Islet precursor cell (in vitro differentiated cells): ENCODE measurements around the gene EIF2S3.
A peak's percentile ranks its signal among the peaks of the same experiment; 100 is the strongest.
"Not testable (repeated sequence)": the region's sequence is repeated elsewhere in the genome, so short reads cannot be mapped to it uniquely, and the experiment has no call there.

Experiments
- DNase-seq: peaks from one replicate; pipeline ENCODE4 v3.0.0-alpha.2; 2018

The EIF2S3 gene

DNA sequence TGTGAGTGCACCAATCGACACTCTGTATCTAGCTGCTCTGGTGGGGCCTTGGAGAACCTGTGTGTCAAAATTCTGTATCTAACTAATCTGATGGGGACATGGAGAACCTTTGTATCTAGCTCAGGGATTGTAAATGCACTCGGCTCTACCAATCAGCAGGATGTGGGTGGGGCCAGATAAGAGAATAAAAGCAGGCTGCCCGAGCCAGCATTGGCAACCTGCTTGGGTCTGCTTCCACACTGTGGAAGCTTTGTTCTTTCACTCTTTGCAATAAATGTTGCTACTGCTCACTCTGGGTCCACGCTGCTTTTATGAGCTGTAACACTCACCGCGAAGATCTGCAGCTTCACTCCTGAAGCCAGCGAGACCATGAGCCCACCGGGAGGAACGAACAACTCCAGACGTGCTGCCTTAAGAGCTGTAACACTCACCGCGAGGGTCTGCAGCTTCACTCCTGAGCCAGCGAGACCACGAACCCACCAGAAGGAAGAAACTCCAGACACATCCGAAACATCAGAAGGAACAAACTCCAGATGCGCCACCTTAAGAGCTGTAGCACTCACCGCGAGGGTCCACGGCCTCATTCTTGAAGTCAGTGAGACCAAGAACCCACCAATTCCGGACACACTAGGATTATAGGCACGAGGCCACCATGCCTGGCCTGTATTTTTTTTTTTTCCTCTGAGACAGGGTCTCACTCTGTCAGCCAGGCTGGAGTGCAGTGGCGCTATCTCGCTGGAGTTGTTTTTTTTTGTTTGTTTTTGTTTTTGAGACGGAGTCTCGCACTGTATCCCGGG is 4.0 kb upstream of the EIF2S3 start:
- DNase-seq: not testable (repeated sequence)

DNA sequence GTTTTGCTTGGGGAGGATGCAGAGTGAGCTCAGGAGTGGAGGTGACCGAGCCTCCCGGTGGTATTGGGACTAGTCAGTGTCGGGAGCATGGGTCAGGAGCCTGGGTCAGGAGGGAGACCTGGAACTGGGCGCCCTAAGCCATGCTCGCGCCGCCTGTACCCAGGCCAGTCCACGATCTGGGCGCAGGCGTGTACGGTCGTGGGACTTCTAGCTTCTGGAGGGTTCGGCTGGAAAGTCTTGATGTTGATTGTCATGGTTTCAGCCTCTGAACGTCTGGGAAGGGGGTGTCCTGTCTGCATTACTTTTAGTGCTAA is 244 bp downstream of the EIF2S3 start:
- DNase-seq: no peak

DNA sequence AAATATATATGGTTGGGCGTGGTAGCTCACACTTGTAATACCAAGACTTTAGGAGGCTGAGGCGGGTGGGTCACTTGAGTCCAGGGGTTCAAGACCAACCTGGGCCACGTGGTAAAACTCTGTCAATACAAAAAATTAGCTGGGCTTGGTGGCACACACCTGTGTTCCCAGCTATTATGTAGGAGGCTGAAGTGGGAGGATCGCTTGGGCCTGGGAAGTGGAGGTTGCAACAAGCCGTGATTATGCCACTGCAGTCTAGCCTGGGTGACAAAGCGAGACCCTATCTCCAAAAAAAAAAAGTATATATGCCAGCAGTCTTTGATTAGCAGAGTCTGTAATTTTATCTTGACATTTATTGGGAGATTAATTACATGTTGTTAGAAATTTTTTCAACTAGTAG is 8.7 kb downstream of the EIF2S3 start:
- no peak for DNase-seq

DNA sequence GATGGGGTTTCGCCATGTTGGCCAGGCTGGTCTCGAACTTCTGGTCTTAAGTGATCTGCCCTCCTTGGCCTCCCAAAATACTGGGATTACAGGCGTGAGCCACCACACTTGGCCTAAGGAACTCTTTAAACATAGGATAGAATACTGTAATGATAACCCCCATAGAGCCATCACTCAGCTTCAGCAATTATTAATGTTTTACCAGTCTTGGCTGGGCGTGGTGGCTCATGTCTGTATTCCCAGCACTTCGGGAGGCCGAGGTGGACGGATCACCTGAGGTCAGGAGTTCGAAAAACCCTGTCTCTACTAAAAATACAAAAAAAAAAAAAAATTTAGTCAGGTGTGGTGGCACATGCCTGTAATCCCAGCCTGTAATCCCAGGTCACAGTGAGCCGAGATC is 15.1 kb downstream of the EIF2S3 start:
- DNase-seq: no peak

DNA sequence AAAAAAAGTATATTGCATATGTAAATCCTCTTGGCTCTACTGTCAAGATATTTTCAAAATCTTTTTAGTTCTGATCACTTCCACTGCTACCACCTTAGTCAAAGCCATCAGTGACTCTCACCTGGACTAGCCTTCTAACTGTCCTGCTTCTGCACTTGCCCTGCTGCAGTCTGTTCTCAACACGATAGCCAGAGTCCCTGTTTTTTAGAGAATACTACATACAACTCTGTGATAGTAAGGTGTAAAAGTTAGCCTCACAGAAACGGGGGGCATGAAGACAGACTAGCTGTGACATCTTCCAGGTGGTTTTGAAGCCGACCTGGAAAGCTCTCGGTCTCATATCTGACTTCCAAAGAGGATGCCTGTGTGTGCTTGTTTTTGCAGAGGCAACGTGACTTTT is 24.7 kb downstream of the EIF2S3 start:
- no peak for DNase-seq

DNA sequence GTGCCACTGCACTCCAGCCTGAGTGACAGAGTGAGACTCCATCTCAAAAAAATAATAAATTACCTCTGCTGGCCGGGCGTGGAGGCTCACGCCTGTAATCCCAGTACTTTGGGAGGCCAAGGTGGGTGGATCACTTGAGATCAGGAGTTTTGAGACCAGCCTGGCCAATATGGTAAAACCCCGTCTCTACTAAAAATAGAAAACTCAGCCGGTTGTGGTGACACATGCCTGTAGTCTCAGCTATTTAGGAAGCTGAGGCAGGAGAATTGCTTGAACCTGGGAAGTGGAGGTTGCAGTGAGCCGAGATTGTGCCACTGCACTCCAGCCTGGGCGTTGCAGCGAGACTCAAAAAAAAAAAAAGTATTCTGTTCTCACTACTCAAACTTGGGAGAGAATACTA is 25.5 kb downstream of the EIF2S3 start:
- DNase-seq: not testable (repeated sequence)

DNA sequence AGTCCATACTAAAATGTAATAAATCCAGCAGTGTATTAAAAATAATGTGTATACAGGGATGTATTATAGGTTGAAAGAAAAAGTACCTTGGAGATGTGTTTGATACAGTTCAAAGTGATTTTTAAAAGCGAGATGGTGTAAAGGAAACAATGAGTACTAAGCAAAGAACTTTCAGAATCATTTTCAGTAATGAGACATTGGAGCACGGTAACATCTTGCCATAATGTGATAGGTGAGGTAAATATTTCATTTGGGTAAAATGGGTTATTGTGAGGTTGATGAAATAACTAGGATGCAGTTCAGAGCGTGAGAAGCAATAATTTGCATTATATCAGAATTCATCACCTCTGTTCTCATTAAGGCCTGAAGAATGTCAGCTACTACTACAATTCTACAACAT is 25.9 kb downstream of the EIF2S3 start:
- no peak for DNase-seq

DNA sequence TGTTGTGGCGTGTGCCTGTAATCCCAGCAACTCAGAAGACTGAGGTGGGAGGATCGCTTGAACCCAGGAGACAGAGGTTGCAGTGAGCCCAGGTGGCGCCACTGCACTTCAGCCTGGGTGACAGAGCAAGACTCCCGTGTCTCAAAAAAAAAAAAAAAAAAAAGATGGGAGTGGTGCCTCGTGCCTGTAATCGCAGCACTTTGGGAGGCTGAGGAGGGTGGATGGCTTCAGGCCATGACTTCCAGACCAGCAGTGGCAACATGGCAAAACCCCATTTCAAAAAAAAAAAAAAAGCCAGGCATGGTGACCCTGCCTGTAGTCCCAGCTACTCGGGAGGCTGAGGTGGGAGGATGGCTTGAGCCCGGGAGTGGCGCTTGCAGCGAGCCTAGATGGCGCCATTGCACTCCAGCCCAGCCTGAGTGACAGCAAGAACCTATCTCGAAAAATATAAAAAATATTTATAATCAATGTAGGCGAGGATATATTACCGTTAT is 27.0 kb downstream of the EIF2S3 start:
- DNase-seq: peak; percentile 95

DNA sequence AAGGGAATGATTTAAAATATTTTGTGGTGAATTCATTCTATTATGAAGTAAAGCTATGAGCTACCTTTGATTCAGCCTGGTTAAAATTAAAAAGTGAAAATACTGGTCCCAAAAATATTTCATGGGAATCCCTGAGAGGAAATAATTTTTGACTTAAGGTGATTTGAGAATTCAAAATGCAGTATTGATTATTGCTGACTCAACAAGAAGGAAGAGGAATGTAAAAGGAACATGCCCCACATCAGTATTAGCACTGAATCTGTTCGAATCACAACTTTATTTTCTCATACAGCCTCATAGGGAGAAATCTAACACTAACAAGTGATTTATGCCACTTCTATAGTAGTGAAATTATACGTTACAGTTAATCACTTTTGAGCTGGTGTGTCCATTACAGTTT is 27.7 kb downstream of the EIF2S3 start:
- no peak for DNase-seq

DNA sequence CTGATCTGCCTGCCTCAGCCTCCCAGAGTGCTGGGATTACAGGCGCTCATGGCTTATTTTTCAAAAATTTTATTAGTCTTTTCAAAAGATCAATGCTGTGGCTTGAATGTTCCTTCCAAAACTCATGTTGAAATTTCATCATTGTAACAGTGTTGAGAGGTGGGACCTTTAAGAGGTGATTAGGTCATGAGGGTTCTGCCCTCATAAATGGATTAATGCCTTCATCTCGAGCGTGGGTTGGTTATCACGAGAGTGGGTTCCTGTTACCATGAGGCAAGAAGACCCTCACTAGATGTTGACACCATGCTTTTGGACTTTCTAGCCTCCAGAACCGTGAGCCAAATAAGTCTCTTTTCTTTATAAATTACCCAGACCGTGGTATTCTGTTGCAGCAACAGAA is 30.3 kb downstream of the EIF2S3 start:
- DNase-seq: no peak

DNA sequence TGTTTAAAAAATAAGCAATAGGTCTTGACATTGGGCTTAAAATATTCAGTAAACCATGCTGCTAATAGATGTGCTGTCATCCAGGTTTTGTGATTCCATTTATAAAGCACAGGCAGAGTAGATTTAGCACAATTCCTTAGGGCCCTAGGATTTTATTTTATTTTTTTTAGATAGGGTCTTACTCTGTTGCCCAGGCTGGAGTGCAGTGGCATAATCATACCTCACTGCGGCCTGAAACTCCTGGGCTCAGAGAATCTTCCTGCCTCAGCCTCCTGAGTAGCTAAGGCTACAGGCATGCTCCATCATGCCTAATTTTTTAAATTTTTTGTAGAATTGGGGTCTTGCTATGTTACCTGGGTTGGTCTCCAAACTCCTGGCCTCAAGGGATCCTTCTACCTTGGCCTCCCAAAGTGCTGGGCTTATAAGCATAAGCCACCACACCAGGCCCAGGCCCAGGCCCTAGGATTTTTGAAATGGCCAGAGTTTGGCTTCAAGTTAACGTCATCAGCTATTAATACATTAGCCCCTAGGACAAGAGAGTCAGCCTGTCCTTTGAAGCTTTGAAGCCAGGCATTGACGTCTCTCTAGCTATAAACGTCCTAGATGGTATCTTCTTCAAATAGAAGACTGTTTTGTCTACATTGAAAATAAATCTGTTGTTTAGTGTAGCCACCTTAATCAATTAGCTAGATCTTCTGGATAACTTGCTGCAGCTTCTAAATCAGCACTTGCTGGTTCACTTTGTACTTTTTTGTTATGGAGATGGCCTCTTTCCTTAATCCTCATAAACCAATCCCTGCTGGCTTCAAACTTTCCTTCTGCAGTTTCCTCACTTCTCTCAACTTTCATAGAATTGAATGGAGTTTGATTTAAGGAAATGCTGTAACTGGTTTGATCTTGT is 35.8 kb downstream of the EIF2S3 start:
- peak; percentile 78 for DNase-seq

DNA sequence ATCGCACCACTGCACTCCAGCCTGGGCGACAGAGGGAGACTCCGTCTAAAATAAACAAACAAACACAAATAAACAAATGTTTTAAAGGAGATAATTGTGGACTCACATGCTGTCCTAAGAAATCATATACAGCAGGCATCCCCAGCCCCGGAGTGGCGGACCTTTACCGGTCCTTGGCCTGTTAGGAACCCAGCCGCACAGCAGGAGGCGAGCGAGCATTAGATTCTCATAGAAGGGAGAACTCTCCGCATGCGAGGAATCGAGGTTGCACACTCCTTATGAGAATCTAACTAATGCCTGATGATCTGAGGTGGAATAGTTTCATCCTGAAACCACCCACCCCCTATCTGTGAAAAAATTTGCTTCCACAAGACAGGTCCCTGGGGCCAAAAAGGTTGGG is 39.0 kb downstream of the EIF2S3 start:
- no peak for DNase-seq

DNA sequence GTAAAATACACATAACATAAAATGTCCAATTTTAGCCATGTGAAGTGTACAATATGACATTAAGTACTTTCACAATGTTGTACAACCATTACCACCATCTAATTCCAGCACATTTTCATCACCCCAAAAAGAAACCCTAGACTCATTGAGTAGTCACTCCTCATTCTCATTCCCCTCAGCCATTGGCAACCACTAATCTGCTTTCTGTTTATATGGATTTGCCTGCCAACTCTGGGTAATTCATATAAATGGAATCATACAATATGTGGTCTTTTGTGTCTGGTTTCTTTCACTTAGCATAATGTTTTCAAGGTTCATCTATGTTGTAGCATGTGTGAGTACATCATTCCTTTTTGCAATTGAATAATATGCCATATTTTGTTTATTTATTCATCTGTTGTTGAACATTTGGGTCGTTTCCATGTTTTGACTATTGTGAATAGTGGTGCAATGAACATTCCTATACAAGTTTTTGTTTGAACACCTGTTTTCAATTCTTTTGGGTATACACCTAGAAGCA is 43.0 kb downstream of the EIF2S3 start:
- no peak for DNase-seq

DNA sequence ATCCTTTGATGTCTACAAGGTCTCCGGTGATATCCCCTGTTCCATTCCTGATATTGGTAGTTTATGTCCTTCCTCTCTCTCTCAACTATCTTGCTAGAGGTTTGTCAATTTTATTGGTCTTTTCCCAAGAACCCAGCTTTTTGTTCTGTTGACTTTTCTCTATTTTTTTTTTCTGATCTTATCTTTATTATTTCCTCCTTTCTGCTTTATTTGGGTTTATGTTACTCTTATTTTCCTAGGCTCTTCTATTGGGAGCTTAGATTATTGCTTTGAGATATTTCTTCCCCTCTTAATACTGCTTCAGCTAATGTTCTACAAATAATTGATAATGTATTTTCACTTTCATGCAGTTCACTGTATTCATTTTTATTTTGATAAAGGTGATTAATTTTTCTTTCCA is 44.2 kb downstream of the EIF2S3 start:
- DNase-seq: no peak

DNA sequence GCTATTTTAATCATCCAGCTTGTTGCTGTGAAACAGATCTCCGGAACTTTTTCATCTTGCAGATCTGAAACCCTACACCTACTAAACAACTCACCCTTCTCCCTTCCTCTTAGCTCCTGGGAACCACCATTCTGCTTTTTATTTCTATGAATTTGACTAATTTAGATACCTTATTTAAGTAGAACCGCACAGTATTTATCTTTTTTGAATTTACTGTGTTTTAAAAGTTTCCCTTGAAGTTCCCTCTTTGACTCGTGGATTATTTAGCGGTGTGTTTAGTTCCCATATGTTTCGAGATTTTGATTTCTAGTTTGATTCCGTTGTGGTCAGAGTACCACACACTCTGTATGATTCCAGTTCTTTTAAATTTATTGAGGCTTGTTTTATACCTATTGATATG is 44.6 kb downstream of the EIF2S3 start:
- no peak for DNase-seq

DNA sequence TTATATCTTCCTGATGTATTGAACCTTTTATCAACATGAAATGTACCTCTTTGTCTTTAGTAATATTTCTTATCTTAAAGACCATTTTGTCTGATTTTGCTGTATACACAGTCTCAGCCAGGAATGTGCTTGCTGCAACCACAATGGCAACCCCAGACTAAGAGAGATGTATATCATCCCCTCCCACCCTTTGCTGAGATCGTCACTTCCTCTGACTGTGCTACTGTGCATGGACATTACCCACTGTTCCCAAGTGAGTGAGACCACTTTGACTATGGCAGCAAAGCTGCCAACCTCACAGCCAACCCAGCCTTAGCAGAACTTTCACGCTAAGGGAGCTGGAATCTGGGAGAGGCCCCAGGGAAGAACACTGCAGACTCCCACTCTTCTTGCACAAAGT is 46.0 kb downstream of the EIF2S3 start:
- DNase-seq: peak; percentile 71

DNA sequence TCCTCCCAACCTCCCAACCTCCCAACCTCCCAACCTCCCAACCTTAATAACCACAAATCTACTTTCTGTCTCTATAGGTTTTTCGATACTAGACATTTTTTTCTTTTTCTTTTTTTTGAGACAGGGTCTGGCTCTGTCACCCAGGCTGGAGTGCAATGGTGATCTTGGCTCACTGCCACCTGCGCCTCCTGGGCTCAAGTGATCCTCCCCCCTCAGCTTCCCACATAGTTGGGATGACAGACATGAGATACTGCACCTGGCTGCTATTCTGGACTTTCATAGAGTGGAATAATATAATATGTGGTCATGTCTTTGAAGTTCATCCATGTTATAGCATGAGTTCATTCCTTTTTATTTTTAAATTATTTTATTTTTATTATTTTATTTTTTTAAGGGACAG is 55.3 kb downstream of the EIF2S3 start:
- no peak for DNase-seq

DNA sequence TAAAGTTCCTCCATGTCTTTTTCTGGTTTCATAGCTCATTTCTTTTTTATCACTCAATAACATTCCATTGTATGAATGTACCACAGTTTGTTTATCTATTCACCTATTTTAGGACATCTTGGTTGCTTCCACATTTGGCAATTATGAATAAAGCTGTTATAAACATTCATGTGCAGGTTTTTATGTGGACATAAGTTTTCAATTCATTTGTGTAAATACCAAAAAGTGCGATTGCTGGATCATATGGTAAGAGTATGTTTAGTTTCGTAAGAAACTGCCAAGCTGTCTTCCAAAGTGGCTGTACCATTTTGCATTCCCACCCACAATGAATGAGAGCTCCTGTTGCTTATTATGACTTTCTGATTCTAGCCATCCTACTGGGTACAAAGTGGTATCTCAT is 58.4 kb downstream of the EIF2S3 start:
- DNase-seq: no peak

DNA sequence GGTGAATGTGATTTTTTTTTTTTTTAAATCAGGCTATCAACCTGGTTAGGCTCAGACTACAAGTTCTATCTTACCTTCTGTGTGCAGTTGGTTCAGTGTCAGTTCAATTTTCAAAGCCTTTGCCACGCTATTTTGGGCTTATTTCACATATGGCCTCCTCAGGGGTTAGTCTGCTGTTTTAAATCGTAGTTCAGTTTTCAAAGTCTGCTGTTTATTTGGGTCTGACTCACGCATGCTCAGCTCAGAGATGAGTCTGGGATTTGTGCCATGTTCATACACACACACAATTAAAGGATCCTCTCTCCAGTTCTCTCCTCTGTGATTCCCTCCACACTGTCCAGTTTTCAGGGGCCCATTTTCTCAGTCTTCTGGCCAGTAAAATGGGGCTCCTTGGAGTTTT is 62.5 kb downstream of the EIF2S3 start:
- DNase-seq: no peak

DNA sequence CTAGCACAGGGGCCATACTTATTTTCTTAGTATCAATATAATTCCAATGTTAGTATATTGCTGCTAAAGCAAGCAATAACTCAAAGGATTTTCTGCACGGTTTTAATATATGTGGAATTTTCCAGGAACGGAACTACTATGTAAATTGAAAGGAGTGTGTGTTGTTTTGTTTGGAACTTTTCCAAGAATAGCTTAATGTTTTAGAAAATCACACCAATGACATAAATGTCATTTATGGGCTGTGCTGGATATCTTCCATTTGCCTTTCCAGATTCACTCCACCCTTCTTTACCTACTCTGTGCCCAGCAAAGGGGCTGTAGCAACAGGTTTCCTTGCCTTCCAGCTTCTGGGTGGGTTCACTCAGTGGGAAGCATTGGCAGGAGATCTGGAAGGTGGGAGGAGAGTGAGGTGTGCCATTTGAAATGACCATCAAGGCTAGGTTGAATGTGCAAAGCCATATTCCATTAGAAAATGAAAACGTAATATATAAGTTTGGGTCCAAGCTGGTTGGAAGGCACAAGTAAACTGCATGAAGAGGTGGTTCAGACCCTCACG is 69.6 kb downstream of the EIF2S3 start:
- DNase-seq: no peak

DNA sequence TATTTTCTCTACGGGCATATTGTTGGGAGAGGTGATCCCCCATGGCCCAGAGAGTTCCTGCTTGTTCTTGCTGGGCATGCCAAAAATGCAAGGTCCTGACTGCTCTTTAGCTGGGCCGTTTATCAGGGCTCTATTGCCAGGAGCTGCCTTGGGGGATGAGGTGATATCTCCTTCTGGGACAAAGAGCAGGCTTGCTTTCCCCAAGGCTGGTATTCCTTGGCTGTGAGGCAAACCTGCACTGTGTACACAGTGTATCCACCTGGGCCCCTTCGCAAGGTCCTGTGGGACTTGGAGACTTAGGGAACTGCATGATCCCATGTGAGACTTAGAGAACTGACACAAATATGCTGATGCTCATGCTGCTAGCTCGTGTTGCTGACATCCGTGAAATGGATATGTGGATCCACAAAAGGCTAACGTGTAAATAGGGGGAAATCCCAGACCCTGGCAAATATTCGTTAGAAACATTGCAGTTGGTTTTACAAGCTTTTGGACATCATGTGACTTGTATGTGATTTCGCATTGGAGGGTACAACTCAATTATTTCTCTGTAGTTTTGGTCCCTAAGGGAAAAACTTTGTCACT is 70.4 kb downstream of the EIF2S3 start:
- peak; percentile 61 for DNase-seq
